ENCODE data around the gene USP1.

The USP1 gene

GRCh38 chr1:62492521-62492920 lies 55.7 kb downstream of the USP1 start:
- no peak for DNase-seq

GRCh38 chr1:62493656-62494055 lies 56.8 kb downstream of the USP1 start:
- DNase-seq = no peak

- DNase-seq = no peak
Measured at GRCh38 chr1:62494137-62494536, 57.3 kb downstream of the USP1 start.

GRCh38 chr1:62500210-62500609 lies 63.4 kb downstream of the USP1 start:
- no peak for DNase-seq

Data from NCI-H1048 (cell line).